K562 (cell line): ENCODE results near the gene MACF1. TPM values are rescaled to one million over a fixed set of nuclear protein-coding genes. Genes with fewer than 3 reads are reported as not detected.
A peak's percentile ranks its signal among the peaks of the same experiment; 100 is the strongest.

Source experiments
- ATF7 ChIP-seq: fragments of 450-650 bp; IDR thresholded peaks from 2 replicates; pipeline ENCODE4 v1.7.1; 2014; ENCODE audit warnings: mild to moderate bottlenecking, moderate library complexity
- CBFA2T3 ChIP-seq: fragments of 450-650 bp; IDR thresholded peaks from 2 replicates; pipeline ENCODE4 v1.6.1; 2017
- CBFB ChIP-seq: sonication (generic); formaldehyde crosslinking; IDR thresholded peaks from 2 replicates; pipeline ENCODE4 v1.4.0; 2020; ENCODE audit warnings: mild to moderate bottlenecking, missing genetic modification reagents
- CEBPB ChIP-seq: fragments of 450-650 bp; IDR thresholded peaks from 2 replicates; pipeline ENCODE4 v1.6.1; 2016; ENCODE audit warnings: missing genetic modification characterization, missing compliant biosample characterization
- DACH1 ChIP-seq: fragments of 450-650 bp; IDR thresholded peaks from 2 replicates; pipeline ENCODE4 v1.6.1; 2018; ENCODE audit not compliant: partially characterized antibody
- ELF2 ChIP-seq: fragments of 250-450 bp; sonication (Bioruptor Pico); IDR thresholded peaks from 2 replicates; pipeline ENCODE4 v1.5.0; 2021; ENCODE audit warnings: mild to moderate bottlenecking
- FOS ChIP-seq: IDR thresholded peaks from 3 replicates; pipeline ENCODE4 v1.6.1; 2011; ENCODE audit not compliant: insufficient read length; ENCODE audit errors: extremely low read depth
- HDAC1 ChIP-seq, 2 experiments: fragments of 450-650 bp; IDR thresholded peaks; 2 replicates each; pipeline ENCODE4 v1.6.1; 2016 to 2017; ENCODE audit warnings: inconsistent platforms in 1 of 2, mild to moderate bottlenecking in 1 of 2, moderate library complexity in 1 of 2
- IRF1 ChIP-seq: sonication (generic); formaldehyde crosslinking; IDR thresholded peaks from 2 replicates; pipeline ENCODE4 v1.8.0; 2022; ENCODE audit warnings: missing genetic modification reagents, mild to moderate bottlenecking, borderline replicate concordance
- IRF9 ChIP-seq: fragments of 450-650 bp; IDR thresholded peaks from 2 replicates; pipeline ENCODE4 v1.6.1; 2016; ENCODE audit warnings: missing biosample characterization, missing genetic modification characterization
- JUN ChIP-seq, 2 experiments: sonication (generic) in 1 of 2; formaldehyde crosslinking in 1 of 2; IDR thresholded peaks; 2 replicates each; pipeline versions ENCODE4 v1.6.1 to v1.8.0; 2012 to 2022; ENCODE audit warnings: borderline replicate concordance in 2 of 2, mild to moderate bottlenecking in 2 of 2, improper control_type of control experiment in 1 of 2, low read depth in 1 of 2, low read length in 1 of 2, missing genetic modification reagents in 1 of 2
- KLF10 ChIP-seq: fragments of 250-450 bp; sonication (Bioruptor Pico); IDR thresholded peaks from 2 replicates; pipeline ENCODE4 v1.6.1; 2021; ENCODE audit warnings: matching md5 sums
- KLF13 ChIP-seq: fragments of 450-650 bp; IDR thresholded peaks from 2 replicates; pipeline ENCODE4 v1.6.1; 2016; ENCODE audit warnings: missing genetic modification characterization, low read depth, mild to moderate bottlenecking, missing compliant biosample characterization, moderate library complexity, borderline replicate concordance
- MAFF ChIP-seq: IDR thresholded peaks from 2 replicates; pipeline ENCODE4 v1.6.1; 2012; ENCODE audit warnings: low read length, improper control_type of control experiment
- MED1 ChIP-seq: sonication (generic); formaldehyde crosslinking; IDR thresholded peaks from 2 replicates; pipeline ENCODE4 v1.8.1; 2023; ENCODE audit warnings: missing genetic modification reagents, borderline replicate concordance
- MEIS2 ChIP-seq: fragments of 450-650 bp; IDR thresholded peaks from 2 replicates; pipeline ENCODE4 v1.6.1; 2014; ENCODE audit warnings: mild to moderate bottlenecking; ENCODE audit not compliant: partially characterized antibody
- RAD51 ChIP-seq: fragments of 450-650 bp; IDR thresholded peaks from 2 replicates; pipeline ENCODE4 v1.7.1; 2016; ENCODE audit warnings: low read depth, mild to moderate bottlenecking, borderline replicate concordance
- RFX7 ChIP-seq: fragments of 250-450 bp; sonication (Bioruptor Pico); IDR thresholded peaks from 2 replicates; pipeline ENCODE4 v1.5.1; 2021; ENCODE audit warnings: mild to moderate bottlenecking
- SMARCC2 ChIP-seq: fragments of 450-650 bp; IDR thresholded peaks from 2 replicates; pipeline ENCODE4 v1.6.1; 2017; ENCODE audit warnings: antibody characterized with exemption, moderate library complexity, mild to moderate bottlenecking, low read depth
- SP1 ChIP-seq: sonication (generic); formaldehyde crosslinking; IDR thresholded peaks from 2 replicates; pipeline ENCODE4 v1.8.1; 2022; ENCODE audit warnings: mild to moderate bottlenecking, missing genetic modification reagents
- TEAD1 ChIP-seq, 2 experiments: fragments of 450-650 bp in 1 of 2; sonication (generic) in 1 of 2; formaldehyde crosslinking; IDR thresholded peaks; 2 replicates each; pipeline versions ENCODE4 v1.4.0 to v1.8.0; 2020 to 2022; ENCODE audit warnings: mild to moderate bottlenecking in 2 of 2, missing genetic modification reagents in 1 of 2
- TRIM25 ChIP-seq: fragments of 450-650 bp; IDR thresholded peaks from 2 replicates; pipeline ENCODE4 v1.7.0; 2016; ENCODE audit warnings: borderline replicate concordance
- XRCC5 ChIP-seq: fragments of 200-400 bp; formaldehyde crosslinking; IDR thresholded peaks from 2 replicates; pipeline ENCODE4 v1.6.1; 2017; ENCODE audit warnings: low read depth, mild to moderate bottlenecking, low read length
- ZFX ChIP-seq: sonication (generic); formaldehyde crosslinking; IDR thresholded peaks from 2 replicates; pipeline ENCODE4 v1.8.0; 2022; ENCODE audit warnings: mild to moderate bottlenecking, missing genetic modification reagents, moderate library complexity
- ZNF146 ChIP-seq: IDR thresholded peaks from one replicate; pipeline ENCODE4 v1.6.1; 2018; ENCODE audit warnings: missing compliant biosample characterization; ENCODE audit not compliant: unreplicated experiment
- polyA plus RNA-seq, 8 experiments: library from polyadenylated mRNA; depleted of rRNA in 4 of 8; stranded (reverse) in 5 of 8; unstranded in 3 of 8; fragments of >200 nt; fragmentation: Nextera tagmentation in 2 of 8; fragmentation: Illumina TruSeq in 1 of 8; extraction: Ambion mirVana in 2 of 8; extraction: Trizol in 1 of 8; gene quantifications; 2 replicates each; pipeline versions ENCODE4 v1.2.1 to v1.2.3, GENCODE V29; 2011 to 2014; ENCODE audit warnings: inconsistent platforms in 1 of 8, missing spikeins in 1 of 8
- total RNA-seq, 7 experiments: library from RNA; depleted of rRNA in 6 of 7; stranded (reverse); fragments of >200 nt in 6 of 7; fragmentation: Illumina TruSeq in 2 of 7; extraction: Trizol in 2 of 7; gene quantifications; 2 replicates each; pipeline versions ENCODE4 v1.2.1 to v1.2.3, GENCODE V29; 2011 to 2021; ENCODE audit warnings: low replicate concordance in 1 of 7

MACF1 gene
- total and polyA plus RNA-seq, 9 of the 15 experiments (the other 6 are each of a cell fraction or from before 2014, with no cell fraction given) = 13.2 to 232 (median 112) TPM

- TF ChIP-seq CBFB (CRISPR knock-in tag) (no peak), ZNF146 (CRISPR knock-in tag) (no peak), SP1 (0 out of 2 replicates have a peak, but pooled peaks have one; percentile 22), MED1 (CRISPR knock-in tag) (no peak), KLF13 (no peak), XRCC5 (0 out of 2 replicates have a peak, but pooled peaks have one; percentile 22), MEIS2 (peak; percentile 95), IRF1 (CRISPR knock-in tag) (no peak), HDAC1 (IDR thresholded peaks at IDR 0.05) (peak in 1 of 2 experiments; percentile 29; a peak in 2 of 4 replicates), ATF7 (peak; percentile 88), MAFF (no peak), ELF2 (CRISPR knock-in tag) (peak; percentile 55; the same call in 1 of the 2 replicates), IRF9 (0 out of 2 replicates have a peak, but pooled peaks have one; percentile 7), ZFX (0 out of 2 replicates have a peak, but pooled peaks have one; percentile 25), TEAD1 (CRISPR knock-in tag; IDR thresholded peaks at IDR 0.05) (0 out of 4 replicates have a peak, but pooled peaks of 1 of the 2 experiments have one; percentile 16), FOS (peak; percentile 28), SMARCC2 (peak; percentile 44; the same call in 1 of the 2 replicates), RAD51 (no peak), DACH1 (no peak), TRIM25 (no peak), JUN (IDR thresholded peaks at IDR 0.05; ENCODE audit: borderline replicate concordance, low read depth, low read length) (peak; percentile 94), JUN (CRISPR knock-in tag; IDR thresholded peaks at IDR 0.05; ENCODE audit: borderline replicate concordance) (no peak), CBFA2T3 (peak; percentile 42), KLF10 (CRISPR knock-in tag) (no peak), CEBPB (tag) (peak; percentile 42), RFX7 (no peak)
Observed at GRCh38 chr1:39183503-39184353, 20.8 kb upstream of the MACF1 start (continued).
